Sigmoid colon (tissue), 4 donors: ENCODE data around the gene VWA5B1.

Source experiments
- CTCF ChIP-seq, 4 experiments: fragments of 450-650 bp in 3 of 4; fragments of 200-600 bp in 1 of 4; IDR thresholded peaks; one replicate each; pipeline ENCODE4 v1.5.1; 2016 to 2019; ENCODE audit warnings: antibody characterized with exemption in 4 of 4, mild to moderate bottlenecking in 3 of 4, moderate library complexity in 2 of 4
- EP300 ChIP-seq, 4 donors: sonication (generic); formaldehyde crosslinking; IDR thresholded peaks; one replicate each; pipeline ENCODE4 v1.6.1; 2017; ENCODE audit warnings: antibody characterized with exemption in 4 of 4
- POLR2A ChIP-seq, 2 donors: fragments of 450-650 bp; IDR thresholded peaks; one replicate each; pipeline ENCODE4 v1.6.1; 2016; ENCODE audit warnings: antibody characterized with exemption in 2 of 2, mild to moderate bottlenecking in 2 of 2, moderate library complexity in 2 of 2

GRCh38 chr1:20366463-20367115 lies 75.9 kb downstream of the VWA5B1 start:
- TF ChIP-seq CTCF (IDR thresholded peaks at IDR 0.05) (no peak), POLR2A (IDR thresholded peaks at IDR 0.05) (no peak), EP300 (IDR thresholded peaks at IDR 0.05) (no peak)
